ENCODE results near the gene GSG1L.
A peak's percentile ranks its signal among the peaks of the same experiment; 100 is the strongest.

Gene GSG1L

DNA sequence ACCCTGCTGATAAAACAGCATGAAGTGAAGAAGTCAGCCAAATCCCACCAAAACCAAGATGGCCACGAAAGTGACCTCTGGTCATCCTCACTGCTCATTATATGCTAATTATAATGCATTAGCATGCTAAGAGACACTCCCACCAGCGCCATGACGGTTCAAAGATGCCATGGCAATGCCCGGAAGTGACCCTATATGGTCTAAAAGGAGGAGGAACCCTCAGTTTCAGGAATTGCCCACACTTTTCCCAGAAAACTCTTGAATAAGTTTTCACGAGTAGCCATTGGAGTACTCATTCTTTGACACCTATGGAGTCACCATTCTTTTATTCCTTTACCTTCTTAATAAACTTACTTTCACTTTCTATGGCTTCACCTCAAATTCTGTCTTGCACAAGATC, 44.3 kb downstream of the GSG1L start:
- Histone ChIP-seq H4K20me1 (no peaks in the 10 kb centered on the region), H3K4me3 (no peak overlapping the region), H3K9me3 (replicated peaks in 1 of 11) (peaks cover 0 to 24% (median 14%) of the 10 kb centered on the region in 11 experiments; a peak in 12 of 22 replicates), H3K9ac (no peak overlapping the region), H3K4me1 (peaks cover 0 to 7% (median 2%) of the 10 kb centered on the region in 10 experiments; a peak in 5 of 20 replicates), H3K36me3 (no peaks in the 10 kb centered on the region), H3K4me2 (no peak overlapping the region), H3K27ac (no peak overlapping the region), H3K27me3 (no peaks in the 10 kb centered on the region)
- TF ChIP-seq Cebpa-rat (IDR thresholded peaks at IDR 0.05), result no peak

DNA sequence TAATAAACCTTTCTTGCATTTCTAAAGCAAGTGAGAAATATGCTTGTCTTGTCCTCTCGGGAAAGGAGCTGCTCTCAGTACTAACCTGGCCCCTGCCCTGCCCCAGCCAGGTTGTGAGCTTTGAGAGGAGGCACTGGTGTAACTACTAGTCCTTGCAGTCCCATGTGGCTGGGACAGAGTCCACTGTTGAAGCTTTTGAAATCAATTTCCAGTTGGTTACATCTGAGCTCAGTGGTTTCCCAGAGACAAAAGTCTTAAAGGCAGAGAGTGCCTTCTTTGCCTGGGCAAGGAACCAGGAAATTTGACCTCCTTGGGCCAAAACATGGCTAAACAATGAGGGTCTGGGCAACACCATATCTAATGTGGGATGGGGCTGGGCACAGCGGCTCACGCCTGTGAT, 48.7 kb downstream of the GSG1L start:
- H3K27ac ChIP-seq, result peak overlapping the region in 2 of 11 experiments; percentile 17 to 35; a peak in 2 of 22 replicates
- no peaks in the 10 kb centered on the region for H4K20me1 ChIP-seq
- no peak overlapping the region for H3K4me3 ChIP-seq
- no peaks in the 10 kb centered on the region for H3K36me3 ChIP-seq
- H3K9ac ChIP-seq, result no peak overlapping the region
- H3K4me1 ChIP-seq, result peaks cover 22 to 46% (median 34%) of the 10 kb centered on the region in 10 experiments
- H3K27me3 ChIP-seq, result no peaks in the 10 kb centered on the region
- no peak for TF ChIP-seq Cebpa-rat (IDR thresholded peaks at IDR 0.05)
- peaks cover 0 to 14% (median 6%) of the 10 kb centered on the region in 11 experiments; a peak in 10 of 22 replicates for H3K9me3 ChIP-seq (replicated peaks in 1 of 11)
- no peak overlapping the region for H3K4me2 ChIP-seq

GRCh38 chr16:28013878-28014277, 49.6 kb downstream of the GSG1L start:
- Histone ChIP-seq H4K20me1 (no peaks in the 10 kb centered on the region), H3K27me3 (no peaks in the 10 kb centered on the region), H3K9ac (no peak overlapping the region), H3K27ac (peak overlapping the region in 2 of 11 experiments; percentile 2 to 7; a peak in 2 of 22 replicates), H3K36me3 (no peaks in the 10 kb centered on the region), H3K4me3 (no peak overlapping the region), H3K4me1 (peaks cover 24 to 56% (median 43%) of the 10 kb centered on the region in 10 experiments), H3K4me2 (peak overlapping the region in 1 of 11 experiments; percentile 13; a peak in 2 of 22 replicates), H3K9me3 (replicated peaks in 1 of 11) (peaks cover 0 to 14% (median 6%) of the 10 kb centered on the region in 11 experiments; a peak in 10 of 22 replicates)
- TF ChIP-seq Cebpa-rat (IDR thresholded peaks at IDR 0.05), result no peak

DNA sequence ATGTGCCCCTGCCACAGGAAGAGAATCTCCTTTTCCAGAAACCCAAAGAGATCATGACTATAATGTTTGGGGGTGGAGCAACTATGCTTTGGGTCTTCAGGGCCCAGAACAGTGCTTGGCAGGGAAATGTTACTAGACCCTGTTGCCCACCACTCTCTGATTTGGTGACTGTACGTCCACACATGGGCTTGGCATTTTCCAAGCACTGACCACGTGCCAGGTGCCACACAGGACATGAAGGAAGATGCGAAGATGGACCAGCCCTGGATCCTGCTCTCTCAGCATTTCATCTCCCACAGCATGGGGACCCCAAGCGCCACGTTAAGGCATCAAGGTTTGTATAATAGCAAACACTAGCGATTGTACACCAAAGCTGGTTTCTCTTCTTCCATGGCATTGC, 50.1 kb downstream of the GSG1L start:
- peak overlapping the region in 3 of 11 experiments; percentile 2 to 21 (median 7); a peak in 2 of 22 replicates for H3K27ac ChIP-seq
- no peaks in the 10 kb centered on the region for H4K20me1 ChIP-seq
- H3K4me3 ChIP-seq, result no peak overlapping the region
- peak overlapping the region in 1 of 11 experiments; percentile 13; a peak in 2 of 22 replicates for H3K4me2 ChIP-seq
- no peaks in the 10 kb centered on the region for H3K36me3 ChIP-seq
- peaks cover 0 to 11% (median 4%) of the 10 kb centered on the region in 11 experiments; a peak in 10 of 22 replicates for H3K9me3 ChIP-seq (replicated peaks in 1 of 11)
- no peaks in the 10 kb centered on the region for H3K27me3 ChIP-seq
- H3K9ac ChIP-seq, result no peak overlapping the region
- peaks cover 24 to 61% (median 48%) of the 10 kb centered on the region in 10 experiments for H3K4me1 ChIP-seq
- TF ChIP-seq Cebpa-rat (IDR thresholded peaks at IDR 0.05), result no peak

DNA sequence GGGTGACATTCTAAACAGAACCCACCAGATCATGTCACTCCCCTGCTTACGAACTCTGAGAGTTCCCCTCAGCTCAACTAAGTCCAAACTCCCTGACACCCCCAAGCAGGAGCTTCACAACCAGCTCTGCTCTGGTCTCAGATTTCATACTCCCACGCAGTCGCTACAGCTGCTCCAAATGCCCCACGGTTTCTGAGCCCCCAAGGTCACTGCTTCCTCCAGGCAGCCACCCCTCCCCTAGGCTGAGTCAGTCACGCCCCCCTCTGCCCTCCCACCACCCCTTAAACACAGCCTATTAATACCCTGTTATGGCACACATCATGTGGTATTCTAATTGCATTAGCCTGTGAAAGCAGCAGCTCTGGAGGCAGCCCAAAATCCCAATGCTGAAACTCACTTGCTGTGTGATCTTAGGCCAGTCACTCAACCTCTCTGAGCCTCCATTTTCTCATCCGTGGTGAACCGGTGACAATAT, 51.5 kb downstream of the GSG1L start:
- Histone ChIP-seq H3K9ac (peak overlapping the region in 8 of 11 experiments; percentile 67 to 84 (median 78); a peak in 15 of 22 replicates), H3K4me3 (no peak overlapping the region), H4K20me1 (no peaks in the 10 kb centered on the region), H3K4me1 (peaks cover 24 to 66% (median 51%) of the 10 kb centered on the region in 10 experiments), H3K9me3 (replicated peaks in 1 of 11) (peaks cover 0 to 5% (median 0%) of the 10 kb centered on the region in 11 experiments; a peak in 2 of 22 replicates), H3K4me2 (peak overlapping the region; percentile 63 to 94 (median 87); a peak in 21 of 22 replicates), H3K27me3 (no peaks in the 10 kb centered on the region), H3K27ac (peak overlapping the region in 9 of 11 experiments; percentile 77 to 97 (median 93); a peak in 18 of 22 replicates), H3K36me3 (no peaks in the 10 kb centered on the region)
- TF ChIP-seq Cebpa-rat (IDR thresholded peaks at IDR 0.05), result no peak

GRCh38 chr16:28011223-28011622, 52.3 kb downstream of the GSG1L start:
- Histone ChIP-seq H3K9ac (peak overlapping the region in 10 of 11 experiments; percentile 15 to 84 (median 76); a peak in 19 of 22 replicates), H3K27ac (peak overlapping the region in 10 of 11 experiments; percentile 42 to 97 (median 92); a peak in 20 of 22 replicates), H3K9me3 (replicated peaks in 1 of 11) (peaks cover 0 to 5% (median 0%) of the 10 kb centered on the region in 11 experiments; a peak in 2 of 22 replicates), H3K27me3 (no peaks in the 10 kb centered on the region), H4K20me1 (no peaks in the 10 kb centered on the region), H3K4me1 (peaks cover 24 to 66% (median 51%) of the 10 kb centered on the region in 10 experiments), H3K4me3 (peak overlapping the region in 4 of 10 experiments; percentile 1 to 44 (median 21); a peak in 5 of 20 replicates), H3K36me3 (no peaks in the 10 kb centered on the region), H3K4me2 (peak overlapping the region; percentile 63 to 94 (median 87))
- peak in 1 of 11 experiments; percentile 15; a peak in 1 of 22 replicates for TF ChIP-seq Cebpa-rat (IDR thresholded peaks at IDR 0.05)

GRCh38 chr16:28010671-28011070, 52.8 kb downstream of the GSG1L start:
- peak overlapping the region; percentile 63 to 94 (median 87) for H3K4me2 ChIP-seq
- no peaks in the 10 kb centered on the region for H4K20me1 ChIP-seq
- peaks cover 0 to 5% (median 0%) of the 10 kb centered on the region in 11 experiments; a peak in 2 of 22 replicates for H3K9me3 ChIP-seq (replicated peaks in 1 of 11)
- peak in 8 of 11 experiments; percentile 64 to 93 (median 84); a peak in 14 of 22 replicates for TF ChIP-seq Cebpa-rat (IDR thresholded peaks at IDR 0.05)
- H3K27me3 ChIP-seq, result no peaks in the 10 kb centered on the region
- no peaks in the 10 kb centered on the region for H3K36me3 ChIP-seq
- H3K27ac ChIP-seq, result peak overlapping the region in 10 of 11 experiments; percentile 42 to 97 (median 92); a peak in 20 of 22 replicates
- peaks cover 24 to 66% (median 51%) of the 10 kb centered on the region in 10 experiments for H3K4me1 ChIP-seq
- peak overlapping the region in 5 of 10 experiments; percentile 1 to 44 (median 20); a peak in 6 of 20 replicates for H3K4me3 ChIP-seq
- peak overlapping the region in 10 of 11 experiments; percentile 15 to 84 (median 76); a peak in 19 of 22 replicates for H3K9ac ChIP-seq

DNA sequence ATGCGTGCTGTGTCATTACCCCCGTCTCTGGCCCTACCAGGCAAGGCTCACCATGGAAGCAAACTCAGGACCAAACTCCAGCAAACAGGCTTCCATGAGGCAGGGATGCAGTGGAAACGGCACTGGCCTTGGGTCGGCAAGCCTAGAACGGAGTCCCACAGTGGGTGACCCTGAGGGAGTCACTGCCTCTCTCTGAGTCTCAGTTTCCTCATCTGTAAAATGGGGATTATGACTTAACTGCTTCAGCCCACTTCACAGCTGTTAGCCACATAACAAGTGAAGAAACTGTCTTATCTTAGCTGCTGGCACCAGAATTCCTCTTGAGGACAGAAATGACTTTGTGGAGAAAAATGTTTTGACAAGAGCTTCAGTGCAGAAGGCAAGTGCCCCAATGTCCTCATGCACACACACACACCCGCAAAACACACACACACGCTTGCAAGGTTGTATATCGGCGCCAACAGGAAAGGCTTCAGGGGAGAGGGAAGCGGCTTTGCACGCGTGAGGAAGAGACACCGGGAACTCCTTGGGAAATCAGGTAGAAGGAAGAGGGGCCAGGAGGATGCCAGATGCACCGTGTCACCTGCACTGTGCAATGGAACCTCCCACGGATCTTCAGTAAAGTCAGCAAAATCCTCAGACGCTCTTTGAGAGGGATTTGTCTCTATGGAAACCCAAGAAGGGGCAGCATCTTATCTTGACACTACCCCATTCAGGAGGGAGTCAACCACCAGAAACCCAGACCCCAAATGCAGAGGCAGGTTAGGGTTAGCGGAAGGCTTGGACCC, 53.7 kb downstream of the GSG1L start:
- no peaks in the 10 kb centered on the region for H4K20me1 ChIP-seq
- no peaks in the 10 kb centered on the region for H3K27me3 ChIP-seq
- no peak for TF ChIP-seq Cebpa-rat (IDR thresholded peaks at IDR 0.05)
- peak overlapping the region; percentile 63 to 94 (median 87) for H3K4me2 ChIP-seq
- peaks cover 24 to 66% (median 49%) of the 10 kb centered on the region in 10 experiments for H3K4me1 ChIP-seq
- H3K4me3 ChIP-seq, result no peak overlapping the region
- H3K36me3 ChIP-seq, result no peaks in the 10 kb centered on the region
- H3K9ac ChIP-seq, result peak overlapping the region in 5 of 11 experiments; percentile 67 to 84 (median 80); a peak in 9 of 22 replicates
- peak overlapping the region in 8 of 11 experiments; percentile 86 to 97 (median 94); a peak in 17 of 22 replicates for H3K27ac ChIP-seq
- H3K9me3 ChIP-seq (replicated peaks in 1 of 11), result peaks cover 0 to 5% (median 0%) of the 10 kb centered on the region in 11 experiments; a peak in 2 of 22 replicates

Measured in BLaER1 treated with 17β-estradiol and CSF1 and Interleukin-3, amounts not matched to agents 10 nM and 100 nM (cell line).